Posterior cingulate gyrus (tissue), 11 donors: Measurements from ENCODE around the gene ZNF320.
A peak's percentile ranks its signal among the peaks of the same experiment; 100 is the strongest.
"Not testable (repeated sequence)": the region's sequence is repeated elsewhere in the genome, so short reads cannot be mapped to it uniquely, and the experiment has no call there.

Experiments used
- DNase-seq, 10 donors: peaks; one replicate each; pipeline versions ENCODE4 v3.0.0 to v3.0.0-alpha.2; 2020 to 2021; ENCODE audit warnings: mixed read lengths in 3 of 10
- intact Hi-C: fragments of 100-400 bp; cut with DNase I; formaldehyde crosslinking; loops from one replicate; pipeline ENCODE4 v1.15.1; 2023

ZNF320 gene

DNA sequence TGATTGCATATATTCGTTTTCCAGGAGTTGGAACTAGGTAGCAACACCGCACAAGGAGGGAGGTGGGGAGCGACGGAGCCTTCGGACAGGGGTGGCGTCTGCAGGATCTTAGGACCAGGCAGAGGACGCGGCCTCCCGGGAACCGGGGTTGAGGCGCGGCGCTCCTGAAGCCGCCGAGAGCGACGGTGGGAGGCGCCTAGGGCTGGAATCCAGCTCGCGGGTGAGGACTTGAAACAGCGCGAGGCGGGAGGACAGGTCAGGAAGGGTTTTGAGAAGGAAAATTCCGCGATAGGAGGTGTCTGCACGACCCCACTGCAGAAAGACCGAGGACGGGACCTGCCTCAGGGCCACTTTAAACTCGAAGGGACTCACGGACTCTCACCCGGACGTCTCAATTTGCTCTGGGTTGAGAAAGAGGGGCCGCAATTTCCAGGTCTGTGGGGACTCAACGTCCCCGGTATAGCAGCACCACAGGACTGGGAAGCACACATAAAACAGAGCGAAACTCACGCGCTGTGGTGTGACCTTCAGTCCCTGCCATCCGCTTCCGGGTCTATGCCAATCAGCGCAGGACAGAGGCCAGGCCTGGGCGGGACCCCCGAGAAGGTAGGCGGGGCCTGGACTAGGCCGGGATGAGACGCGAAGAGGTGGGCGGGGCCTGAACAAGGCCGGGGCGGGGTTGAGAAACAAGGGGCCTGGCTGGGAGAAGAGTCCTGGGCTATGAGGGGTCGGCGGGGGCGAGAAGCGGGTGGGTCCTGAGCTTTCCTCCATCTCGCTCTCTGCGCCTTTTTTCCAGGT is at the start of gene ZNF320:
TSS of gene ZNF320 (minus strand) at position 498 of the 798 bp plus-strand sequence. CDS start 7,380 bp downstream, outside the sequence.
- intact Hi-C loops, result no loop called here
- peak; percentile 91 to 99 (median 97) for DNase-seq

DNA sequence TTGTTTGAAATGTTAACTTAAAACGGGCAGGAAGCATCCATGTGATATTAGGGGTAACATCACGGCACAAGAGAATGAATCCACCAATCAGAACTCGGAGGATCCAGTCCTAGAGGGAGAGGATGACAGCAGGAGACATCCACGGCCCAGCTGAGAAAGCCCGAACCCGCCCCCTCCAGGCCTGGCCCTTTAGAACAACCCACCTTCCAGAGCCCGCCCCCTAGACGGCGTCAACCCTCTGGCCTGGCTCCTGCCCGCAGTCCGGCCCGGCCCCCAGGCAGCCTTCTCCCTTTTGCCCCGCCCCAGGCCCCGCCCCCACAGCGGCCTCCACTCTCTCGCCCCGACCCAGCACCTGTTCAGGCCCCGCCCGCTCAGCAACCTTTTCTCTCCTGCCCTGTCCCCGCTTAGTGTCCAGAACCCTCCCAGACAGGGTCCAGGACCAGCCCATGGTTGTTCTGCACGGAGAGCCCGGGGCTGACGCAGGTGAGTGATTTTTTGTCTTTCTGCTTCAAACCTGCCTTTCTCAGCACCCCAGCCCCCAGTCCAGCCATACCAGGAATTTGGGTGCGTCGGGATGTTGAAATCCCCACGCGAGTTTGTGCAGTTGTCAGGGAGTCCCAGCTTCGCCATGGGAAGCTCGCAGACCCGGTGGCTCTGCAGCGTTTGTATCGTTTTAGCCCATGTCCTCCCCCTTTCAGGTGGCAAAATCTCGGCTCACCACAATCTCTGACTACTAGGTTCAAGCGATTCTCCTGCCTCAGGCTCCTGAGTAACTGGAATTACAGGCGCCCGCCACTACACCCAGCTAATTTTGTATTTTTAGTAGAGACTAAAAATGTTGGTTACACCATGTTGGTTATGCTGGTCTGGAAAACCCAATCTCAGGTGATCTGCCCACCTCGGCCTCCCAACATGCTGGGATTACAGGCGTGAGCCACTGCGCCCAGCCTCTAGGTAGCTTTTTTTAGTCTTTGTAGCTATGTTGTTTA is 49.2 kb upstream of the ZNF320 start:
- intact Hi-C loops, result no loop called here

DNA sequence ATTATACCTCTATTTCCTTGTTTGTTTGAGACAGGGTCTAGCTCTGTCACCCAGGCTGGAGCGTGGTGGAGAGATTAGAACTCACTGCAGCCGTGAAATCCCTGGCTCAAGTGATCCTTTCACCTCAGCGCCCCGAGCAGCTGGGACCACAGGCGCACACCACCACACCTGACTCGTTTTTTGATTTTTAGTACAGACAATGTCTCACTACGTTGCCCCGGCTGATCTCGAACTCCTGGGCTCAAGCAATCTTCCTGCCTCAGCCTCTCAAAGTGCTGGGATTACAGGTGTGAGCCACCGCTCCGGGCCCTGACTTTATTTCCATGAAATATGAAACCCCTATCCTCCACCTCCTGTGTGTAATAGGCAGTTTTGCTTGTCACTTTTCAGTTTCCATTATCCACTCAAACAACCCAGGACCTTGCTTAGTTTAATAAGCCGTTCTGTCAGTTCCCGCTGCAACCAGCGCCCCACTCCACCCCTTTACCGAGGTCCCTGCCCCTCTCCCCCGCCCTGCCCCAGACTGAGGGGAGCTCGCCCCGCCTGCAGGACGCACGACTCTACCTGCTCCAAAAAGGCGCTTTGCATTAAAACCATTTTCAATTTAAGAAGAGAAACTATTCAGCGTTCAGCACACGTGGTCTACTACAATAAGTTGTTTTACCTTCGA is 48.4 kb upstream of the ZNF320 start:
- no peak for DNase-seq
- intact Hi-C loops, result no loop called here

More for the DNA sequence above, 49.2 kb upstream of the ZNF320 start:
- DNase-seq, result peak in 3 of 10 donors; percentile 21 to 82 (median 80)

- peak in 1 of 10 donors; percentile 29 for DNase-seq
- intact Hi-C loops, result not testable (repeated sequence)
These were observed 47.5 kb upstream of the ZNF320 start for GRCh38 chr19:52944703-52945493.

DNA sequence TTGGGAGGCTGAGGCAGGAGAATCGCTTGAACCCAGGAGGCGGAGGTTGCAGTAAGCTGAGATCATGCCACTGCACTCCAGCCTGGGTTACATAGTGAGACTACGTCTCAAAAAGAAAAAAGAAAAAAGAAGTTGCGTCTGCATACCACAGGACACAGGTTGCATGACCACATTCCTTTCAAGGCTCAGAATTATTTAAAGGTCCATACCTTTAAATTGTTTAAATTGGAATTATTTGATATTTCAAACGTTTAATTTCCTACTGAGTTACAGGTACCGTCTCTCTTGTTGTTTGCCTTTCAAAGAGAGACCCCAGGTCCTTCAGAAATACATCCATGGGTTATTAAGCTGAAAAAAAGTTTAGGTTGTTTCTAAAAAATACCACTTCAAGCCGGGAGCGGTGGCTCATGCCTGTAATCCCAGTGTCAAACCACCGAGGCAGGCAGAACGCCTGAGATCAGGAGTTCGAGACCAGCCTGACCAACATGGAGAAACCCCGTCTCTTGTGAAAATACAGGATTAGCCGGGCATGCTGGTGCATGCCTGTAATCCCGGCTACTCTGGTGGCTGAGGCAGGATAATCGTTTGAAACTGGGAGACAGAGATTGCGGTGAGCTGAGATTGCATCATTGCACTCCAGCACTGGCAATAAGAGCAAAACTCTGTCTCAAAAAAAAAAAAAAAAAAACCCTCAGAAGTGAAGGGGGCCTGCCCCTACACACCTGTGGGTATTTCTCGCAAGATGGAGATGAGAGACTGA is 46.6 kb upstream of the ZNF320 start:
- intact Hi-C loops, result no loop called here

GRCh38 chr19:52943134-52943883 is 45.9 kb upstream of the ZNF320 start:
- intact Hi-C loops, result no loop called here

More for the DNA sequence above, 46.6 kb upstream of the ZNF320 start:
- peak in 1 of 10 donors; percentile 39 for DNase-seq

GRCh38 chr19:52942386-52943133 is 45.1 kb upstream of the ZNF320 start:
- intact Hi-C loops, result no loop called here
- peak; percentile 61 to 97 (median 80) for DNase-seq

More at GRCh38 chr19:52943134-52943883, 45.9 kb upstream of the ZNF320 start:
- DNase-seq, result peak in 2 of 10 donors; percentile 19 to 46

- DNase-seq, result peak in 2 of 10 donors; percentile 69 to 77
- intact Hi-C loops, result no loop called here
These were observed 44.5 kb upstream of the ZNF320 start for GRCh38 chr19:52941941-52942385.

DNA sequence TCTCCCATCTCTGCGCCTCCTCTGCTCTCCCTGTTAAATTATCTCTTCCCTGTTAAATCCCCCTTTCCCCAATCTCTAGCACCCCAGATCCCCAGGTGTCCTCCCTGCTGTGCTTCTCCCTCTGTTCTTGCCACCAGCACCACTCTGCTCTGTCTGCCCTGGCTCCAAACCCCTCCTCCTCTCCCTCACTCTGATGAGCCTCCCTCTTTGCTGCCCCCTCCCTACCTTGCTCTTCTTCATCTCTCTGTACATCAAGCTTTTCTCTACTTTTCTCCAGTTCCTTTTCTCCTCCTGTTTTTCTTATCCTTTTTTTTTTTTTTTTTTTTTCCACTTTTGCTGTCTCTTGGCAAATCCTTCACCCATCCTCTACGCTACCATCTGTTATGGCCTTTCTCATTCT is 44.1 kb upstream of the ZNF320 start:
- peak in 1 of 10 donors; percentile 18 for DNase-seq
- intact Hi-C loops, result not testable (repeated sequence)

DNA sequence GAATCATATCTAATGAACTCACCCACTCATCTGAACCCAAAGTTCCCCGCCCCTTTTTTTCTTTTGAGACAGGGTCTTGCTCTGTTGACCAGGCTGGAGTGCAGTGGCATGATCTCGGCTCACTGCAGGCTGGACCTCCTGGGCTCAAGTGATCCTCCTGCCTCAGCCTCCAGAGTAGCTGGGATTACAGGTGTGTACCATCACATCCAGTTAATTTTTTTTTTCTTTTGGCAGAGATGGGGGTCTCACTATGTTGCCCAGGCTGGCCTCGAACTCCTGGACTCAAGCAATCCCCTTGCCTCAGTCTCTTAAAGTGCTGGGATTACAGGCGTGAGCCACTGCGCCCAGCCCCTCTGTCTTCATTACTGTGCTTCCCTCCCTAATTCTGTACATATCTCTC is 43.5 kb upstream of the ZNF320 start:
- peak in 2 of 10 donors; percentile 13 to 22 for DNase-seq
- intact Hi-C loops, result not testable (repeated sequence)

DNA sequence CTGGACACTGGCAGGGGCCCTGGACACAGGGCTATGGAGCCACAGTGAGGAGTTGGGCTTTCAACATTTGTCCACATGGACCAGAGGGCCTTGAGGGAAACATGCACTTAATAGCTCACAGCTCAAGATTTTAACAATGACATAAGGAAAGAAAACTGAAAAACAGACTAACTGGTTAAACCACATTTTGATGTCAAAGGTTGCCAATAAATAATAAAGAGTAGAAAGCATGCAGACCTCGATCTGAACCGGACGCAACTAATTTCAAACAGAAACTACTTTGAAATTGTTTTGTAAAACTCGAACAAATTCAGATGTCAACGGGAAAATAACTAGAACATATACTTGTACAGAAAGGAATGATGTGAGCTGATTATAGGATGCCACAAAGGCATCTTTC is 41.3 kb upstream of the ZNF320 start:
- no peak for DNase-seq
- intact Hi-C loops, result no loop called here

DNA sequence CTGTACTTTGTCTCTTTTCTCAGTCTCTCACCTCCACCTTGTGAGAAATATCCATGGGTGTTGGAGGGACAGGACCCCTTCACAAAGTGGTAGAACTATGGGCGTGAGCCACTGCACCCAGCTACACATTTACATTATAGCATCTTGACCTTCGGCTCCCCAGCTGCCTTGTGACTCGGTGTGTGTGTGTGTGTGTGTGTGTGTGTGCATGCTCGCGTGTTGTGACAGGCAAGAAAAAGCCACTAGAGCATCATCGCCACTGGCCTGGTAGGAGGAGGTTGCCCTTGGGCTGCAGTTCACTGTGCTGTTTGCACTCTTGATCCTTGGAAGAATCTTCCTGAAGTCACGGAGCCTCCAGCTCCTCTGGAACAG is 39.5 kb upstream of the ZNF320 start:
- DNase-seq, result no peak
- intact Hi-C loops, result no loop called here

GRCh38 chr19:52936151-52936953 is 38.9 kb upstream of the ZNF320 start:
- DNase-seq, result peak in 2 of 10 donors; percentile 27 to 59
- intact Hi-C loops, result no loop called here

GRCh38 chr19:52935434-52935833 is 38.0 kb upstream of the ZNF320 start:
- peak in 1 of 10 donors; percentile 53 for DNase-seq
- intact Hi-C loops, result no loop called here

- intact Hi-C loops, result not testable (repeated sequence)
- DNase-seq, result peak in 1 of 10 donors; percentile 19
These were observed 27.2 kb upstream of the ZNF320 start for GRCh38 chr19:52924641-52925040.
